ENCODE measurements around the gene PHF3. TPM values are rescaled to one million over a fixed set of nuclear protein-coding genes. Genes with fewer than 3 reads are reported as not detected.

The PHF3 gene
- total RNA-seq, 3 donors from 2014 or later, result 76.0 to 110 (median 90.4) TPM

GRCh38 chr6:63598049-63599036, 37.3 kb upstream of the PHF3 start:
- TF ChIP-seq POLR2A (IDR thresholded peaks at IDR 0.05) (no peak), CTCF (IDR thresholded peaks at IDR 0.05) (peak; percentile 75 to 90 (median 86))
- Histone ChIP-seq H3K27ac (no peak overlapping the region), H3K4me1 (no peaks in the 10 kb centered on the region), H3K9me3 (no peaks in the 10 kb centered on the region), H3K27me3 (no peaks in the 10 kb centered on the region), H3K4me3 (peak overlapping the region; percentile 31 to 64 (median 56)), H3K36me3 (no peaks in the 10 kb centered on the region)
- intact Hi-C loops (cut with DNase I; ENCODE audit: low total_unique reads), result no loop called here
- DNase-seq (ENCODE audit: low spot score in 2 of 2), result peak; percentile 58 to 71

GRCh38 chr6:63599243-63599642, 36.4 kb upstream of the PHF3 start:
- Histone ChIP-seq H3K4me3 (no peak overlapping the region), H3K27me3 (no peaks in the 10 kb centered on the region), H3K27ac (no peak overlapping the region), H3K36me3 (no peaks in the 10 kb centered on the region), H3K4me1 (no peaks in the 10 kb centered on the region), H3K9me3 (no peaks in the 10 kb centered on the region)
- no peak for TF ChIP-seq POLR2A (IDR thresholded peaks at IDR 0.05)
- no peak for TF ChIP-seq CTCF (IDR thresholded peaks at IDR 0.05)
- TF ChIP-seq POLR2AphosphoS5 (IDR thresholded peaks at IDR 0.05), result no peak
- no peak for DNase-seq (ENCODE audit: low spot score in 2 of 2)
- intact Hi-C loops (cut with DNase I; ENCODE audit: low total_unique reads), result no loop called here

- H3K4me3 ChIP-seq, result no peak overlapping the region
- intact Hi-C loops (cut with DNase I; ENCODE audit: low total_unique reads), result no loop called here
- H3K36me3 ChIP-seq, result no peaks in the 10 kb centered on the region
- no peaks in the 10 kb centered on the region for H3K9me3 ChIP-seq
- no peak for DNase-seq (ENCODE audit: low spot score in 2 of 2)
- no peak overlapping the region for H3K27ac ChIP-seq
- no peak for TF ChIP-seq CTCF (IDR thresholded peaks at IDR 0.05)
- no peak for TF ChIP-seq POLR2AphosphoS5 (IDR thresholded peaks at IDR 0.05)
- TF ChIP-seq POLR2A (IDR thresholded peaks at IDR 0.05), result no peak
- no peaks in the 10 kb centered on the region for H3K4me1 ChIP-seq
- no peaks in the 10 kb centered on the region for H3K27me3 ChIP-seq
Measured at GRCh38 chr6:63600136-63600535, 35.5 kb upstream of the PHF3 start.

GRCh38 chr6:63609231-63609630, 26.4 kb upstream of the PHF3 start:
- Histone ChIP-seq H3K4me3 (no peak overlapping the region), H3K36me3 (no peaks in the 10 kb centered on the region), H3K27ac (no peak overlapping the region), H3K9me3 (no peaks in the 10 kb centered on the region), H3K4me1 (no peaks in the 10 kb centered on the region), H3K27me3 (no peaks in the 10 kb centered on the region)
- TF ChIP-seq POLR2A (IDR thresholded peaks at IDR 0.05) (no peak), POLR2AphosphoS5 (IDR thresholded peaks at IDR 0.05) (no peak), CTCF (IDR thresholded peaks at IDR 0.05) (no peak)
- no peak for DNase-seq (ENCODE audit: low spot score in 2 of 2)
- intact Hi-C loops (cut with DNase I; ENCODE audit: low total_unique reads), result no loop called here

GRCh38 chr6:63610944-63611343, 24.7 kb upstream of the PHF3 start:
- TF ChIP-seq POLR2AphosphoS5 (IDR thresholded peaks at IDR 0.05) (no peak), CTCF (IDR thresholded peaks at IDR 0.05) (no peak), POLR2A (IDR thresholded peaks at IDR 0.05) (no peak)
- no peak for DNase-seq (ENCODE audit: low spot score in 2 of 2)
- Histone ChIP-seq H3K9me3 (no peaks in the 10 kb centered on the region), H3K27me3 (no peaks in the 10 kb centered on the region), H3K36me3 (no peaks in the 10 kb centered on the region), H3K27ac (no peak overlapping the region), H3K4me3 (no peak overlapping the region), H3K4me1 (no peaks in the 10 kb centered on the region)
- intact Hi-C loops (cut with DNase I; ENCODE audit: low total_unique reads), result no loop called here

Data from breast epithelium (tissue), 4 donors.